ENCODE data around the gene ACBD4. TPM values are rescaled to one million over a fixed set of nuclear protein-coding genes. Genes with fewer than 3 reads are reported as not detected.

The ACBD4 gene
- total RNA-seq, 5 donors from 2014 or later (not counting 1 experiment from before 2014, with no cell fraction given), result 28.4 to 48.5 (median 38.9) TPM

DNA sequence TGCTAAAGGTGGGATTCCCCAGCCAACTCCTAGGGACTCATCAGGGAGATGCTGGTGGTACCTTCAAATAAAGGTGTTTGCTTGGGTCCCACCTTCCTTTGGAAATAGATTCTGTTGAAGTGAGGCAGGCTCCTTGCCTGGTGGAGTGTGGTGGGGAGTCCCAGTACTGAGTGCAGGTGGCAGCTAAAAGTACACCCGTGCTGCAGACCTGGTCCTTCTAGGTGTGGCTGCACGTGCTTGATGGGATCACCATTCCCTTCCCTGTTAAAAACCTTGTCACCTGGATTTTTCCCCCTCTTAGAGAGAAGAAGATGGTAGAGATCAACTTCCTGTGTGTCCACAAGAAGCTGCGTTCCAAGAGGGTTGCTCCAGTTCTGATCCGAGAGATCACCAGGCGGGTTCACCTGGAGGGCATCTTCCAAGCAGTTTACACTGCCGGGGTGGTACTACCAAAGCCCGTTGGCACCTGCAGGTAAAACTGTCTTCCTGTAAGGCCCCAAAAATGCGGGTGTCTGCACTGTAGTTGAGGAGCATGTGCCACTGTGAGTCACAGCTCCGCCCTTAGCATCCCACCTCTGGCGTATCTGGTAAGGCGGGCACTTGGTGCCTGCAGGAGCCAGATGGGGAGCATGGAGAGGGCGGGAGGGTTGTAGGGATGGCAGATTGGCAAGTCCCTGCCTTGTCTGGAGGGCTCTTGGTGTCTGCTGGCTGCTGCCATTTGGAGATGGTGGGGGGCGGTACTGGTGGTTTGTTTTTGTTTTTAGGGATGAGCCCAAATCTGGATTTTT, 37.2 kb upstream of the ACBD4 start:
- Mint-ChIP-seq H3K36me3 (peaks cover 57% of the 10 kb centered on the region), H3K9me3 (no peaks in the 10 kb centered on the region), H3K4me1 (no peaks in the 10 kb centered on the region), H3K4me3 (no peak overlapping the region), H3K27me3 (no peaks in the 10 kb centered on the region), H3K27ac (peak overlapping the region; percentile 19 to 59)
- WGBS (ENCODE audit: insufficient coverage), result 86% methylated on average over 10 of the region's 13 CpGs
- Histone ChIP-seq H3K4me1 (ENCODE audit: control insufficient read depth in 1 of 2, extremely low read depth in 1 of 2, insufficient read depth in 2 of 2, low read length in 2 of 2) (no peaks in the 10 kb centered on the region), H3K27ac (ENCODE audit: low read length) (no peak overlapping the region), H3K4me3 (ENCODE audit: control insufficient read depth in 1 of 2, extremely low read depth in 1 of 2, low read length in 1 of 2) (no peak overlapping the region), H3K9me3 (no peaks in the 10 kb centered on the region), H3K27me3 (replicated peaks in 1 of 2; ENCODE audit: control insufficient read depth in 2 of 2, extremely low read depth in 1 of 2, insufficient read depth in 2 of 2, low read length in 1 of 2) (no peaks in the 10 kb centered on the region), H3K36me3 (ENCODE audit: control insufficient read depth in 2 of 2, extremely low read depth in 1 of 2, insufficient read depth in 1 of 2, low read length in 1 of 2) (peaks cover 40 to 80% of the 10 kb centered on the region in 2 donors)
- POLR2A ChIA-PET, result no interaction called here
- ATAC-seq (replicated peaks in 1 of 4) (no peak), DNase-seq (no peak)
- CTCF ChIA-PET, result interaction anchor here in 1 of 2 donors (0.6 to 0.7 kb wide), 2 partner anchors 49 to 996 kb away, joined by 3 to 4 read pairs; no protein-coding TSS in a partner anchor

DNA sequence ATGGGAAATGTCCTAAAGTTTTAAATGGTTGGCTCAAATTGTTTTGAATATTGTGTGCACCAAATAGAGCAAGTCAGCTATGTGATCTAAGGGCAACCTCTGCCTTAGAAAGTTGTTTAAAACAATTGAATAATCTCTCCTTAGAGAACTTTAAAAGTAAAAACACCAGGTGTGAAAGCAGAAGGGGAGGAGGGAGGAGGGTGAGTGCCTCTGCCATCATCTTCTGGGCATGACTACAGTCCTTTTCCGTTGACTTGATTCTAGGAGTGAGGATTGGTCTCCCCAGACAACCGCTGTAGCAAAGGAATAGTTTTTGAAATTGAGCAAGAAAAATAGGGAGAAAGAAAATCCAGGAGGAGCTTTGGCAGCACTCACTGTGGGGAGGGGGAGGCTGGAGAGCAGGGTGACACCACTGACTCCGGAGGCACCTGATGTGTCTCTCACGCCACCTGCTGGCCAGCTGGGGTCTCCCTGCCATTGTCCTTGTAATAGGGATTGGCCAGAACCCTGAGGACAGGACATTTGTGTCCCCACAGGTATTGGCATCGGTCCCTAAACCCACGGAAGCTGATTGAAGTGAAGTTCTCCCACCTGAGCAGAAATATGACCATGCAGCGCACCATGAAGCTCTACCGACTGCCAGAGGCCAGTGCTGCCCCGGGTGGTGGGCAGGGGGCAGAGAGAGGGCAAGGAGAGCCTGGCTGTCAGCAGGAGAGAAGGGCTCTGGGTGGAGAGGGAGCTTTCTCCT, 36.4 kb upstream of the ACBD4 start:
- no peak overlapping the region for H3K4me3 Mint-ChIP-seq
- H3K9me3 Mint-ChIP-seq, result no peaks in the 10 kb centered on the region
- POLR2A ChIA-PET, result no interaction called here
- H3K27ac Mint-ChIP-seq, result peak overlapping the region in 1 of 2 donors; percentile 28
- Histone ChIP-seq H3K27me3 (replicated peaks in 1 of 2; ENCODE audit: control insufficient read depth in 2 of 2, extremely low read depth in 1 of 2, insufficient read depth in 2 of 2, low read length in 1 of 2) (no peaks in the 10 kb centered on the region), H3K4me1 (ENCODE audit: control insufficient read depth in 1 of 2, extremely low read depth in 1 of 2, insufficient read depth in 2 of 2, low read length in 2 of 2) (no peaks in the 10 kb centered on the region), H3K36me3 (ENCODE audit: control insufficient read depth in 2 of 2, extremely low read depth in 1 of 2, insufficient read depth in 1 of 2, low read length in 1 of 2) (peaks cover 40 to 80% of the 10 kb centered on the region in 2 donors), H3K9me3 (no peaks in the 10 kb centered on the region), H3K4me3 (ENCODE audit: control insufficient read depth in 1 of 2, extremely low read depth in 1 of 2, low read length in 1 of 2) (no peak overlapping the region), H3K27ac (ENCODE audit: low read length) (no peak overlapping the region)
- DNase-seq (peak; percentile 39 to 80 (median 67)), ATAC-seq (replicated peaks in 1 of 4) (peak; percentile 79 to 88 (median 80))
- no peaks in the 10 kb centered on the region for H3K27me3 Mint-ChIP-seq
- no peaks in the 10 kb centered on the region for H3K4me1 Mint-ChIP-seq
- CTCF ChIA-PET, result interaction anchor here (0.6 to 1.2 kb wide), 5 partner anchors 8 to 997 kb away, joined by 3 read pairs; no protein-coding TSS in a partner anchor
- WGBS (ENCODE audit: insufficient coverage), result 73% methylated on average over 8 of the region's 9 CpGs
- peaks cover 60% of the 10 kb centered on the region for H3K36me3 Mint-ChIP-seq

DNA sequence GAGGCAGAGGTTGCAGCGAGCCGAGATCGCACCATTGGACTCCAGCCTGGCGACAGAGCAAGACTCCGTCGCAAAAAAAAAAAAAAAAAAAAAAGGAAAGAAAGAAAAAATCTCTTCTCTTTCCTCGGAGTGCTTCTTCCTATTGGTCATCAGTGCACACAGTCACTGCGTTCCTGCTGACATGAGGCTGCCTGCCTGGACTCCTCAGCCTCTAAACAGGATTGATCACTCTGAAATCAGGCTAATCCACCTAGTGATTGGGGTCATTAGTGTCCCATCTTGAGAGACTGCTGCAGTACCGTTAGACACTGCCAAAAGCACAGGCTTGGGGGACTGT, 34.0 kb upstream of the ACBD4 start:
- H3K27me3 ChIP-seq (replicated peaks in 1 of 2; ENCODE audit: control insufficient read depth in 2 of 2, extremely low read depth in 1 of 2, insufficient read depth in 2 of 2, low read length in 1 of 2), result no peaks in the 10 kb centered on the region
- H3K4me1 ChIP-seq (ENCODE audit: control insufficient read depth in 1 of 2, extremely low read depth in 1 of 2, insufficient read depth in 2 of 2, low read length in 2 of 2), result no peaks in the 10 kb centered on the region
- WGBS (ENCODE audit: insufficient coverage), result 100% methylated on average over 8 of the region's 9 CpGs
- no peak overlapping the region for H3K27ac ChIP-seq (ENCODE audit: low read length)
- Mint-ChIP-seq H3K4me1 (no peaks in the 10 kb centered on the region), H3K27me3 (no peaks in the 10 kb centered on the region), H3K4me3 (no peak overlapping the region), H3K9me3 (no peaks in the 10 kb centered on the region), H3K36me3 (peaks cover 55% of the 10 kb centered on the region), H3K27ac (no peak overlapping the region)
- H3K4me3 ChIP-seq (ENCODE audit: control insufficient read depth in 1 of 2, extremely low read depth in 1 of 2, low read length in 1 of 2), result no peak overlapping the region
- peaks cover 38 to 88% of the 10 kb centered on the region in 2 donors for H3K36me3 ChIP-seq (ENCODE audit: control insufficient read depth in 2 of 2, extremely low read depth in 1 of 2, insufficient read depth in 1 of 2, low read length in 1 of 2)
- ChIA-PET CTCF (interaction anchor here in 1 of 2 donors (1.2 kb wide), 1 partner anchor 180 kb away, joined by 4 read pairs; no protein-coding TSS in a partner anchor), POLR2A (no interaction called here)
- ATAC-seq (replicated peaks in 1 of 4), result no peak
- no peak for DNase-seq
- no peaks in the 10 kb centered on the region for H3K9me3 ChIP-seq

DNA sequence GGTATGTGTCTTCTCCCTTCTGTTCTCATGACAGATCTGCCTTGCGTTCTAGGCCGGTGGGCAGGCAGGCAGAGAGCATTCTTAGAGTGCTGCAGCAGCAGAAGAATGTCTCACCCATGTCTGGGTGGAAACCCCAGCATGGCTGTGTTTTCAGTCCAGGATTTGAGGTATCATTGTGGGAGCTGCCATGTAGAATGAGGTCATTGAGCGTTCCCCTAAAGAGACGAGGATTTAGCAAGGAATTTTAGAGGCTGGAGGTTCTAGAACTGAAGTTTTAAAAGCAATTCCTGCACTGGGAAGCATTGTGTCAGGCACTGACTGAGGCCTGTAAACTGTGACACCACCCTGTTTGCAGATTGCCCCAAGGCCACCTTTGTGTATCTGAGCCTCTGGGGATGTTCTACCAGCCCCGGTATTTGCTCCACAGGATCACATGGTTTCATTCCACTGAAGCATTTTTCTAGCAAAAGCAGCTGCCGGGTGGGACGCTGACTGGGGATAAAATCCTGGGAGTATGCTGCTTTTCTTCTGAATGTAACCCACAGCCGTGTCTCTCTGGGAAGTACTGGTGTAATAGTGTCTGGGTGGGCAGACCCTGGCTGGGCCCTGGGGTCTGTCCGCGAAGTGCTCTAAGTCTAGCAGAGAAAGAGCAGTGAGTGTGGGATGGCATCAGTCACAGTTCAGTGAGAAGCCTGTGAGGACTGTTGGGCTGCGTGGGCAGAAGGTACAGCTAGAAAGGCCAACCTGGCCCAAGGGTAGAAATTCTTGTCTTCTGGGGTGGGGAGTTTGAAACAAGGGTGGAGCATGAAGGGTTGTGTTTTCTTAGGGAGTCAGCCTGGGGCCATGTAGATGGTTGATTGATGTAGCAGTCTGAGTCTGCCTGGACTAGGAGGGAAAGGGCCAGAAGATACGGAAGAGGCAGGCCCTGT, 33.3 kb upstream of the ACBD4 start:
- no peak overlapping the region for H3K27ac ChIP-seq (ENCODE audit: low read length)
- WGBS (ENCODE audit: insufficient coverage), result 93% methylated on average over 12 of the region's 12 CpGs
- no peaks in the 10 kb centered on the region for H3K27me3 Mint-ChIP-seq
- H3K9me3 ChIP-seq, result no peaks in the 10 kb centered on the region
- H3K4me1 ChIP-seq (ENCODE audit: control insufficient read depth in 1 of 2, extremely low read depth in 1 of 2, insufficient read depth in 2 of 2, low read length in 2 of 2), result no peaks in the 10 kb centered on the region
- POLR2A ChIA-PET, result no interaction called here
- H3K27ac Mint-ChIP-seq, result peak overlapping the region; percentile 11 to 36
- no peaks in the 10 kb centered on the region for H3K9me3 Mint-ChIP-seq
- no peaks in the 10 kb centered on the region for H3K4me1 Mint-ChIP-seq
- H3K36me3 Mint-ChIP-seq, result peaks cover 56% of the 10 kb centered on the region
- ATAC-seq (replicated peaks in 1 of 4), result no peak
- peaks cover 32 to 88% of the 10 kb centered on the region in 2 donors for H3K36me3 ChIP-seq (ENCODE audit: control insufficient read depth in 2 of 2, extremely low read depth in 1 of 2, insufficient read depth in 1 of 2, low read length in 1 of 2)
- no peak for DNase-seq
- no peak overlapping the region for H3K4me3 ChIP-seq (ENCODE audit: control insufficient read depth in 1 of 2, extremely low read depth in 1 of 2, low read length in 1 of 2)
- no peak overlapping the region for H3K4me3 Mint-ChIP-seq
- CTCF ChIA-PET, result no interaction called here
- no peaks in the 10 kb centered on the region for H3K27me3 ChIP-seq (replicated peaks in 1 of 2; ENCODE audit: control insufficient read depth in 2 of 2, extremely low read depth in 1 of 2, insufficient read depth in 2 of 2, low read length in 1 of 2)

DNA sequence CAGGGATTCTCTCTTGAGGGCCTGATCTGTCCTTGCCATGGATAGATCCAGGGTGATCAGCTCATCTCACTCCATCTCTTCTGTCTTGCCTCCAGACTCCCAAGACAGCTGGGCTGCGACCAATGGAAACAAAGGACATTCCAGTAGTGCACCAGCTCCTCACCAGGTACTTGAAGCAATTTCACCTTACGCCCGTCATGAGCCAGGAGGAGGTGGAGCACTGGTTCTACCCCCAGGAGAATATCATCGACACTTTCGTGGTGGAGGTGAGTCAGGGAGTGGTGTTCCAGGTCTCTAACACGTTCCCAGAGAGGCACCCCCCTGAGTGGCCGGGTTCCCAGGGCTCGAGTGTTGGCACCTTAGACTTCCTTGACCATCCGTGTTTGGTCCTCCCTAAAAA, 32.6 kb upstream of the ACBD4 start:
- Histone ChIP-seq H3K27ac (ENCODE audit: low read length) (no peak overlapping the region), H3K27me3 (replicated peaks in 1 of 2; ENCODE audit: control insufficient read depth in 2 of 2, extremely low read depth in 1 of 2, insufficient read depth in 2 of 2, low read length in 1 of 2) (no peaks in the 10 kb centered on the region), H3K4me1 (ENCODE audit: control insufficient read depth in 1 of 2, extremely low read depth in 1 of 2, insufficient read depth in 2 of 2, low read length in 2 of 2) (no peaks in the 10 kb centered on the region), H3K4me3 (ENCODE audit: control insufficient read depth in 1 of 2, extremely low read depth in 1 of 2, low read length in 1 of 2) (no peak overlapping the region), H3K36me3 (ENCODE audit: control insufficient read depth in 2 of 2, extremely low read depth in 1 of 2, insufficient read depth in 1 of 2, low read length in 1 of 2) (peaks cover 35 to 88% of the 10 kb centered on the region in 2 donors), H3K9me3 (no peaks in the 10 kb centered on the region)
- DNase-seq (no peak), ATAC-seq (replicated peaks in 1 of 4) (no peak)
- no peaks in the 10 kb centered on the region for H3K9me3 Mint-ChIP-seq
- 89% methylated on average over 7 of the region's 9 CpGs for WGBS (ENCODE audit: insufficient coverage)
- no peak overlapping the region for H3K4me3 Mint-ChIP-seq
- CTCF ChIA-PET, result no interaction called here
- peak overlapping the region in 1 of 2 donors; percentile 11 for H3K27ac Mint-ChIP-seq
- H3K27me3 Mint-ChIP-seq, result no peaks in the 10 kb centered on the region
- peaks cover 51% of the 10 kb centered on the region for H3K36me3 Mint-ChIP-seq
- POLR2A ChIA-PET, result no interaction called here
- no peaks in the 10 kb centered on the region for H3K4me1 Mint-ChIP-seq

DNA sequence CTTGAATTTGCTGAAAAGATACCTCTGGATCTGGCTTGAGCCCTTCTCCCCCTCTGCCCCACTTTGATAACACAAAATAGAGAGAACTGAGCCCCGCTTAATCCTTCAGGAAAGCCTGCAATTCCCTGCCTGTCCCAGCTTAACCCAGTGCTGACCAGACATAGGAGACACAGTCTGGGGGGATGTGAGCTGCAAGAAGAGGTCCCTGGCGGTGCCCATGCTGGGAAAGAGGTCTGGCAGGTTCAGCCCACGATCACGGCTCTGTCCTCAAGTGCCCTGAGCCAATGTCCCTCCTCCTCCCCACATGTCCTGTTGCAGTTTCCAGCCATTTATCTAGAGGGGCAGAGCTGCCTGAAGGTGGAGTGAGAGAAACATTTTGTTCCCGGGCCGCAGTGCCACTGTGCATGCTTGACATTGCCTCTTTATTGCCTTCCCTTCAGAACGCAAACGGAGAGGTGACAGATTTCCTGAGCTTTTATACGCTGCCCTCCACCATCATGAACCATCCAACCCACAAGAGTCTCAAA, 32.2 kb upstream of the ACBD4 start:
- no peaks in the 10 kb centered on the region for H3K4me1 ChIP-seq (ENCODE audit: control insufficient read depth in 1 of 2, extremely low read depth in 1 of 2, insufficient read depth in 2 of 2, low read length in 2 of 2)
- H3K36me3 ChIP-seq (ENCODE audit: control insufficient read depth in 2 of 2, extremely low read depth in 1 of 2, insufficient read depth in 1 of 2, low read length in 1 of 2), result peaks cover 35 to 87% of the 10 kb centered on the region in 2 donors
- H3K27me3 ChIP-seq (replicated peaks in 1 of 2; ENCODE audit: control insufficient read depth in 2 of 2, extremely low read depth in 1 of 2, insufficient read depth in 2 of 2, low read length in 1 of 2), result no peaks in the 10 kb centered on the region
- POLR2A ChIA-PET, result no interaction called here
- DNase-seq, result no peak
- no peaks in the 10 kb centered on the region for H3K27me3 Mint-ChIP-seq
- no peak for ATAC-seq (replicated peaks in 1 of 4)
- no peaks in the 10 kb centered on the region for H3K9me3 ChIP-seq
- H3K36me3 Mint-ChIP-seq, result peaks cover 50% of the 10 kb centered on the region
- no peaks in the 10 kb centered on the region for H3K4me1 Mint-ChIP-seq
- 94% methylated on average over 6 of the region's 9 CpGs for WGBS (ENCODE audit: insufficient coverage)
- no peak overlapping the region for H3K27ac ChIP-seq (ENCODE audit: low read length)
- CTCF ChIA-PET, result interaction anchor here in 1 of 2 donors (0.5 kb wide), 1 partner anchor 100 kb away, joined by 5 read pairs; no protein-coding TSS in a partner anchor
- H3K4me3 ChIP-seq (ENCODE audit: control insufficient read depth in 1 of 2, extremely low read depth in 1 of 2, low read length in 1 of 2), result no peak overlapping the region
- H3K4me3 Mint-ChIP-seq, result no peak overlapping the region
- H3K9me3 Mint-ChIP-seq, result no peaks in the 10 kb centered on the region
- no peak overlapping the region for H3K27ac Mint-ChIP-seq

Measured in T-cell (primary cell).